Measurements from ENCODE around the gene CPEB2.

DNA sequence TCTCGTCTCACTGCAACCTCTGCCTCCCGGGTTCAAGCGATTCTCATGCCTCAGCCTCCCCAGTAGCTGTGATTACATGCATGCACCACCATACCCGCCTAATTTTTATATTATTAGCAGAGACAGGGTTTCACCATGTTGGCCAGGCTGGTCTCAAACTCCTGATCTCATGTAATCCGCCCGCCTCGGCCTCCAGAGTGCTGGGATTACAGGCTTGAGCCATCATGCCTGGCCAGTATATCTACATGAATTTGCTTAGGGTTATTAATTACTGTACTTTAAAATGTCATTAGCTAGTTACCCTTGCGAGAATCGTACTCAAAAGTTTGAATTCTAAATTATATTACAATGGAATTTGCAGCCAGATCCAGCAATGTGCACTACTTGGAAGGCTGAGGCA, 8.9 kb downstream of the CPEB2 start:
- no peak for TF ChIP-seq CTCF (IDR thresholded peaks at IDR 0.05)
- TF ChIP-seq POLR2A (IDR thresholded peaks at IDR 0.05), result no peak
